Urothelium cell line (cell line): ENCODE measurements around the gene LIX1L.
A peak's percentile ranks its signal among the peaks of the same experiment; 100 is the strongest.

Source experiments
- DNase-seq: peaks from one replicate; pipeline ENCODE4 v3.0.0; 2011; ENCODE audit warnings: low spot score, mixed read lengths
- FAIRE-seq: peaks from 2 replicates; lab custom pipeline; 2011; peaks lifted over from hg19 to GRCh38; lab: Jason Lieb, UNC

Gene LIX1L

GRCh38 chr1:145897969-145898368 is 59.8 kb downstream of the LIX1L start:
- DNase-seq (no peak), FAIRE-seq (no peak)

- DNase-seq (no peak), FAIRE-seq (no peak)
Observed at GRCh38 chr1:145895471-145895870, 62.3 kb downstream of the LIX1L start.

GRCh38 chr1:145893306-145894055 is 64.3 kb downstream of the LIX1L start:
- DNase-seq (no peak), FAIRE-seq (no peak)

- no peak for FAIRE-seq
Observed at GRCh38 chr1:145892486-145893087, 65.2 kb downstream of the LIX1L start.

GRCh38 chr1:145891587-145892485 is 66.0 kb downstream of the LIX1L start:
- DNase-seq = peak; percentile 97
- FAIRE-seq = no peak

More at GRCh38 chr1:145892486-145893087, 65.2 kb downstream of the LIX1L start:
- peak; percentile 22 for DNase-seq

GRCh38 chr1:145891143-145891542 is 66.7 kb downstream of the LIX1L start:
- FAIRE-seq (no peak), DNase-seq (peak; percentile 17)

- no peak for FAIRE-seq
- no peak for DNase-seq
Observed at GRCh38 chr1:145889722-145890121, 68.1 kb downstream of the LIX1L start.

- no peak for DNase-seq
- FAIRE-seq = no peak
Observed at GRCh38 chr1:145887631-145888030, 70.2 kb downstream of the LIX1L start.

- FAIRE-seq (no peak), DNase-seq (no peak)
Observed at GRCh38 chr1:145886816-145887215, 71.0 kb downstream of the LIX1L start.

- FAIRE-seq (no peak), DNase-seq (no peak)
Observed at GRCh38 chr1:145886390-145886789, 71.4 kb downstream of the LIX1L start.

GRCh38 chr1:145885738-145886287 is 72.0 kb downstream of the LIX1L start, which contains the start of gene ANKRD35:
Gene ANKRD35, minus strand, starts transcription at chr1:145885866. Its CDS starts 108 bp downstream, at chr1:145885758.
- FAIRE-seq (no peak), DNase-seq (peak; percentile 86)

- FAIRE-seq = no peak
- DNase-seq = no peak
Observed at GRCh38 chr1:145884675-145885074, 73.1 kb downstream of the LIX1L start.
